Breast epithelium (tissue), 4 donors: ENCODE data around the gene GMDS. TPM values are rescaled to one million over a fixed set of nuclear protein-coding genes. Genes with fewer than 3 reads are reported as not detected.

Experiments used
- DNase-seq, 2 donors: peaks; one replicate each; pipeline ENCODE4 v3.0.0-alpha.2; 2019; ENCODE audit warnings: low spot score in 2 of 2
- H3K27ac ChIP-seq, 2 donors: fragments of 200-600 bp; sonication (generic) in 1 of 2; one replicate each; pipeline ENCODE4 v1.5.1; 2016 to 2019; ENCODE audit warnings: mild to moderate bottlenecking in 1 of 2
- H3K27me3 ChIP-seq, 2 donors: fragments of 200-600 bp; sonication (generic) in 1 of 2; one replicate each; pipeline versions ENCODE4 v1.5.1 to v1.6.0; 2017 to 2019; ENCODE audit warnings: control low read depth in 1 of 2, mild to moderate bottlenecking in 1 of 2
- H3K36me3 ChIP-seq: fragments of 200-600 bp; one replicate; pipeline ENCODE4 v1.5.1; 2019
- H3K4me1 ChIP-seq, 2 donors: fragments of 200-600 bp; sonication (generic); one replicate each; pipeline ENCODE4 v1.5.1; 2016 to 2019; ENCODE audit warnings: control low read depth in 1 of 2
- H3K4me3 ChIP-seq, 3 donors: fragments of 200-600 bp; sonication (generic); 1 replicate in 2 of 3; 2 replicates in 1 of 3; pipeline ENCODE4 v1.5.1; 2016 to 2019; ENCODE audit warnings: mild to moderate bottlenecking in 3 of 3, moderate library complexity in 2 of 3
- H3K9me3 ChIP-seq, 2 donors: fragments of 200-600 bp; sonication (generic) in 1 of 2; one replicate each; pipeline ENCODE4 v1.5.1; 2016 to 2019; ENCODE audit warnings: control low read depth in 1 of 2
- POLR2A ChIP-seq: fragments of 450-650 bp; IDR thresholded peaks from one replicate; pipeline ENCODE4 v1.6.1; 2016; ENCODE audit warnings: antibody characterized with exemption, mild to moderate bottlenecking, moderate library complexity
- POLR2AphosphoS5 ChIP-seq, 3 donors: sonication (generic); formaldehyde crosslinking; IDR thresholded peaks; one replicate each; pipeline ENCODE4 v1.6.1; 2017; ENCODE audit warnings: antibody characterized with exemption in 3 of 3
- intact Hi-C: fragments of 100-400 bp; cut with DNase I; formaldehyde crosslinking; loops from one replicate; pipeline ENCODE4 v1.15.1; 2023; ENCODE audit warnings: low total_unique reads
- total RNA-seq, 3 donors: library from RNA; depleted of rRNA; stranded (reverse); fragments of >200 nt; gene quantifications; one replicate each; pipeline ENCODE4 v1.1.0, GENCODE V29; 2016
- TF ChIP-seq, protein P1 (sequence below), 3 donors: fragments of 450-650 bp; IDR thresholded peaks; one replicate each; pipeline ENCODE4 v1.5.1; 2016 to 2017; ENCODE audit warnings: antibody characterized with exemption in 3 of 3, mild to moderate bottlenecking in 3 of 3, moderate library complexity in 3 of 3

Gene GMDS
- total RNA-seq, 3 donors from 2014 or later, result 7.5 to 29.2 (median 17.0) TPM

DNA sequence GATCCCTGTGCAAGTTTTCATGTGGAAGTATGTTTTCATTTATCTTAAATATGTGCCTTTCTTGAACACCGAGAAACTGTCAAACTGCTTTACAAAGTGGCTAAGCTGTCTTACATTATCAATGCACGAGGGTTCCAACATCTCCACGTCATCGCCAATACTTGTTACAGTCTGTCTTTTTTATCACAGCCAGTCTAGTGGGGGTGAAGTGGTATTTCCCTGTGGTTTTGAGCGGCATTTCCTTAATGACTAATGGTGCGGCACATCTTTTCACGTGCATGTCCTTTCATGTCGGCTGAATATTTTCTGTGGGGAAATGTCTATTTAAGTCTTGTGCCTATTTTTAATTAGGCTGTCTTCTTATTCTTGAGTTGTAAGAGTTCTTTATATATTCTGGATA is 355.3 kb downstream of the GMDS start:
- H3K27ac ChIP-seq, result no peak overlapping the region
- no peaks in the 10 kb centered on the region for H3K9me3 ChIP-seq
- H3K36me3 ChIP-seq, result no peaks in the 10 kb centered on the region
- intact Hi-C loops, result no loop called here
- no peaks in the 10 kb centered on the region for H3K27me3 ChIP-seq
- TF ChIP-seq, protein P1, sequence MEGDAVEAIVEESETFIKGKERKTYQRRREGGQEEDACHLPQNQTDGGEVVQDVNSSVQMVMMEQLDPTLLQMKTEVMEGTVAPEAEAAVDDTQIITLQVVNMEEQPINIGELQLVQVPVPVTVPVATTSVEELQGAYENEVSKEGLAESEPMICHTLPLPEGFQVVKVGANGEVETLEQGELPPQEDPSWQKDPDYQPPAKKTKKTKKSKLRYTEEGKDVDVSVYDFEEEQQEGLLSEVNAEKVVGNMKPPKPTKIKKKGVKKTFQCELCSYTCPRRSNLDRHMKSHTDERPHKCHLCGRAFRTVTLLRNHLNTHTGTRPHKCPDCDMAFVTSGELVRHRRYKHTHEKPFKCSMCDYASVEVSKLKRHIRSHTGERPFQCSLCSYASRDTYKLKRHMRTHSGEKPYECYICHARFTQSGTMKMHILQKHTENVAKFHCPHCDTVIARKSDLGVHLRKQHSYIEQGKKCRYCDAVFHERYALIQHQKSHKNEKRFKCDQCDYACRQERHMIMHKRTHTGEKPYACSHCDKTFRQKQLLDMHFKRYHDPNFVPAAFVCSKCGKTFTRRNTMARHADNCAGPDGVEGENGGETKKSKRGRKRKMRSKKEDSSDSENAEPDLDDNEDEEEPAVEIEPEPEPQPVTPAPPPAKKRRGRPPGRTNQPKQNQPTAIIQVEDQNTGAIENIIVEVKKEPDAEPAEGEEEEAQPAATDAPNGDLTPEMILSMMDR (IDR thresholded peaks at IDR 0.05), result no peak
- no peak for TF ChIP-seq POLR2AphosphoS5 (IDR thresholded peaks at IDR 0.05)
- no peak for TF ChIP-seq POLR2A
- DNase-seq, result no peak
- no peak overlapping the region for H3K4me3 ChIP-seq
- H3K4me1 ChIP-seq, result no peaks in the 10 kb centered on the region

DNA sequence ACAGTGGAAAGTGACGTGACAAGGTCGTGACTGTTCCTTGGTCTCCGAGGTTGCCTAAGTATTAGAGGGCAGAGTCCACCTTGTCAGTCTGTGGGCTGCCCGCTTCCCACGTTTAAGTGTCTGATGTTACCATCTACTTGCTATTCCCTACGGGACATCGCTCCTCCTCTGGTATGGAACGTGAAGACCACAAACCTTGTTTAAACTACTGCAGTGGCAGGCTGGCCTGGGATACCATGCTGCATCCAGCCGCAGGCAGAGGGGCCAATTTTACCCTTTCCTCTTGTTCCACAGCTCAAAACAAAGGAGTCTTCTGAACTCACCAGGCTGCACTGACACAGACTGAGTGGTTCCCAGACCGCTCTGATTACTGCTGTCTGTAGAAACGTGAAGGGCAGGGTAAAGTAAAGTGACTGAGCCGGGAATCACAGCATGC is 359.8 kb downstream of the GMDS start:
- Histone ChIP-seq H3K36me3 (no peaks in the 10 kb centered on the region), H3K4me3 (no peak overlapping the region), H3K27ac (no peak overlapping the region), H3K4me1 (no peaks in the 10 kb centered on the region), H3K27me3 (no peaks in the 10 kb centered on the region), H3K9me3 (no peaks in the 10 kb centered on the region)
- no peak for DNase-seq
- TF ChIP-seq POLR2AphosphoS5 (IDR thresholded peaks at IDR 0.05) (no peak), POLR2A (no peak)
- TF ChIP-seq, protein P1 (IDR thresholded peaks at IDR 0.05), result no peak
- intact Hi-C loops, result no loop called here

- H3K36me3 ChIP-seq, result no peaks in the 10 kb centered on the region
- H3K9me3 ChIP-seq, result no peaks in the 10 kb centered on the region
- H3K27me3 ChIP-seq, result no peaks in the 10 kb centered on the region
- TF ChIP-seq, protein P1 (IDR thresholded peaks at IDR 0.05), result no peak
- TF ChIP-seq POLR2A, result no peak
- H3K27ac ChIP-seq, result no peak overlapping the region
- no peak for DNase-seq
- H3K4me1 ChIP-seq, result no peaks in the 10 kb centered on the region
- no peak overlapping the region for H3K4me3 ChIP-seq
- intact Hi-C loops, result no loop called here
Measured at GRCh38 chr6:1884313-1884712, 361.1 kb downstream of the GMDS start.

- Histone ChIP-seq H3K4me3 (no peak overlapping the region), H3K4me1 (no peaks in the 10 kb centered on the region), H3K27me3 (no peaks in the 10 kb centered on the region), H3K27ac (no peak overlapping the region), H3K9me3 (no peaks in the 10 kb centered on the region), H3K36me3 (no peaks in the 10 kb centered on the region)
- intact Hi-C loops, result no loop called here
- no peak for DNase-seq
- TF ChIP-seq POLR2A, result no peak
- no peak for TF ChIP-seq POLR2AphosphoS5 (IDR thresholded peaks at IDR 0.05)
- TF ChIP-seq, protein P1 (IDR thresholded peaks at IDR 0.05), result no peak
Measured at GRCh38 chr6:1878330-1878729, 367.1 kb downstream of the GMDS start.

- intact Hi-C loops, result no loop called here
- no peaks in the 10 kb centered on the region for H3K27me3 ChIP-seq
- no peak for DNase-seq
- H3K27ac ChIP-seq, result no peak overlapping the region
- TF ChIP-seq, protein P1 (IDR thresholded peaks at IDR 0.05), result no peak
- TF ChIP-seq POLR2A (no peak), POLR2AphosphoS5 (IDR thresholded peaks at IDR 0.05) (no peak)
- no peaks in the 10 kb centered on the region for H3K4me1 ChIP-seq
- H3K36me3 ChIP-seq, result no peaks in the 10 kb centered on the region
- no peaks in the 10 kb centered on the region for H3K9me3 ChIP-seq
- H3K4me3 ChIP-seq, result no peak overlapping the region
Measured at GRCh38 chr6:1873781-1874180, 371.6 kb downstream of the GMDS start.
